Left ventricle myocardium inferior (tissue), 1 donor: ENCODE measurements around the gene CHST13. TPM values are rescaled to one million over a fixed set of nuclear protein-coding genes. Genes with fewer than 3 reads are reported as not detected.
"Not testable (repeated sequence)": the region's sequence is repeated elsewhere in the genome, so short reads cannot be mapped to it uniquely, and the experiment has no call there.

Source experiments
- DNase-seq: peaks from one replicate; pipeline ENCODE4 v3.0.0-alpha.2; 2020
- H3K27ac ChIP-seq: fragments of 200-600 bp; replicated peaks from 2 replicates; pipeline ENCODE4 v1.8.0; 2021
- H3K27me3 ChIP-seq: fragments of 200-600 bp; 2 replicates; pipeline ENCODE4 v1.8.0; 2021; ENCODE audit warnings: low read depth
- H3K36me3 ChIP-seq: fragments of 200-600 bp; 2 replicates; pipeline ENCODE4 v1.8.0; 2021
- H3K4me1 ChIP-seq: fragments of 200-600 bp; 2 replicates; pipeline ENCODE4 v1.8.0; 2021
- H3K4me3 ChIP-seq: fragments of 200-600 bp; 2 replicates; pipeline ENCODE4 v1.8.0; 2021; ENCODE audit warnings: mild to moderate bottlenecking, moderate library complexity
- H3K9me3 ChIP-seq: fragments of 200-600 bp; replicated peaks from 2 replicates; pipeline ENCODE4 v1.8.0; 2021
- intact Hi-C: fragments of 100-400 bp; cut with micrococcal nuclease; formaldehyde crosslinking; loops from one replicate; pipeline ENCODE4 v1.11.0; 2022
- total RNA-seq: library from RNA; stranded (reverse); fragmentation: NEBNext Ultra II Directional; extraction: Animal tissue kit (Norgen Biotek cat#: 25700); gene quantifications from one replicate; pipeline ENCODE4 v1.2.1, GENCODE V29; 2021
- TF ChIP-seq, protein P1 (sequence below): fragments of 200-600 bp; IDR thresholded peaks from 2 replicates; pipeline ENCODE4 v1.8.0; 2021; ENCODE audit warnings: antibody characterized with exemption, mild to moderate bottlenecking, borderline replicate concordance
- donor health status: DM: no; HTN: yes; CAD: no; lungs with severe emphysema.

Gene CHST13
- total RNA-seq, 1 donor from 2014 or later, result 0.11 TPM

DNA sequence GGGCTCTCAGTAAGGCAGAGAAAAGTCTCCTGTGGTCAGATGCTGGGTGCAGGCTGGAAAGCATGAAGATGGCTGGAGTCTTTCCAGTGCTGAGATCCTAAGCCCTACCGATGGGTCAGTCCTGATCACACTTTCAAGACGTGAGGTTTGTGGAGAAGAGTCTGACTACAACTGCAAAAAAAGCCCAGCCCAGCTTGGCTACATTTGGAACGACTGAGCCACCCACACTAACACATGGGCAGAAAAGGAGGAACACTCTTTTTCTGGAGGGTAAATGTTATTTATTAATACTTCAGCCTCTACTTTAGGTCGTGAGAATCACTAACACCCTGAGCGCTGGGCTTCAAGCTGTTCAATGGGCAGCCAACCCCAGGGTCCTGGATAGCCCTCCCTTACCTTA, 56.8 kb downstream of the CHST13 start:
- Histone ChIP-seq H3K27me3 (no peaks in the 10 kb centered on the region), H3K9me3 (peaks cover 9% of the 10 kb centered on the region), H3K27ac (no peak overlapping the region), H3K4me3 (no peak overlapping the region), H3K4me1 (no peaks in the 10 kb centered on the region), H3K36me3 (no peaks in the 10 kb centered on the region)
- DNase-seq, result no peak
- intact Hi-C loops, result no loop called here
- TF ChIP-seq, protein P1, sequence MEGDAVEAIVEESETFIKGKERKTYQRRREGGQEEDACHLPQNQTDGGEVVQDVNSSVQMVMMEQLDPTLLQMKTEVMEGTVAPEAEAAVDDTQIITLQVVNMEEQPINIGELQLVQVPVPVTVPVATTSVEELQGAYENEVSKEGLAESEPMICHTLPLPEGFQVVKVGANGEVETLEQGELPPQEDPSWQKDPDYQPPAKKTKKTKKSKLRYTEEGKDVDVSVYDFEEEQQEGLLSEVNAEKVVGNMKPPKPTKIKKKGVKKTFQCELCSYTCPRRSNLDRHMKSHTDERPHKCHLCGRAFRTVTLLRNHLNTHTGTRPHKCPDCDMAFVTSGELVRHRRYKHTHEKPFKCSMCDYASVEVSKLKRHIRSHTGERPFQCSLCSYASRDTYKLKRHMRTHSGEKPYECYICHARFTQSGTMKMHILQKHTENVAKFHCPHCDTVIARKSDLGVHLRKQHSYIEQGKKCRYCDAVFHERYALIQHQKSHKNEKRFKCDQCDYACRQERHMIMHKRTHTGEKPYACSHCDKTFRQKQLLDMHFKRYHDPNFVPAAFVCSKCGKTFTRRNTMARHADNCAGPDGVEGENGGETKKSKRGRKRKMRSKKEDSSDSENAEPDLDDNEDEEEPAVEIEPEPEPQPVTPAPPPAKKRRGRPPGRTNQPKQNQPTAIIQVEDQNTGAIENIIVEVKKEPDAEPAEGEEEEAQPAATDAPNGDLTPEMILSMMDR, result no peak

DNA sequence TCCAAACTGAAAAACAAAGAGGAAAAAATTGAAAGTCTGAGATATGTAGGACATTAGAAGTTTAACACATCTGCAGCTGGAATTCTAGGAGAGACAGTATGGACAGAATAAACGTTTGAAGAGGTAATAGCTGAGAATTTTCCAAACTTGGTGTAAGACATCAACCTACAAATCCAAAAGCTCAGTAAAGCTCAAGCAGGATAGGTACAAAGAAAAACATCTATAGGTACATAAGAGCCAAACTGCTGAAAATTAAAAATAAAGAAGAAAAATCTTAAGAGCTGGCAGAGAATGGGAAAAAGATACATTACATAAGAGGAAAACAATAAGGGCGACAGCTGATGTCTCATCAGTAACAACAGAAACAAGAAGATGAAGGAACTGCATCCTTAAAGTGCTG, 57.6 kb downstream of the CHST13 start:
- peaks cover 14% of the 10 kb centered on the region for H3K9me3 ChIP-seq
- no peak overlapping the region for H3K4me3 ChIP-seq
- no peak overlapping the region for H3K27ac ChIP-seq
- TF ChIP-seq, protein P1, result no peak
- H3K4me1 ChIP-seq, result no peaks in the 10 kb centered on the region
- no peaks in the 10 kb centered on the region for H3K36me3 ChIP-seq
- no peak for DNase-seq
- no peaks in the 10 kb centered on the region for H3K27me3 ChIP-seq
- intact Hi-C loops, result no loop called here

DNA sequence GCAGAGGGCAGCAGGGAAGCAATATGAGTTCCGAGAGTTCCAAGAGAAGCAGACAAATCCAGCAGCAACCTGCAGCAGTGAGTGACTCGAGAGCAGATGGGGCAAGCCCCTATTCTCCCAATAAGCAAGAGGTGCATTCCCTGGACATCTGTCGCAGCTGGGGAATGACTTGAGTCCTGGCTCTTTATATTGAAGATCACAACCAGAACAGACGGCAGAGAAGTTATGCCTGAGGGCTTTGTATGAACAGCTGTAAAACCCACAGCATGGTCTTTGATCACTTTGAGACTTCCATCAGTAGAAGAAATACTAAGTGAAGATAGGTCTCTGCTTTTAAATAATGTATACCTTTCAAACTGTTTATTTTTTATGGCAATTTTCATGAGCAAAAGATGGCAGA, 58.4 kb downstream of the CHST13 start:
- no peak for DNase-seq

DNA sequence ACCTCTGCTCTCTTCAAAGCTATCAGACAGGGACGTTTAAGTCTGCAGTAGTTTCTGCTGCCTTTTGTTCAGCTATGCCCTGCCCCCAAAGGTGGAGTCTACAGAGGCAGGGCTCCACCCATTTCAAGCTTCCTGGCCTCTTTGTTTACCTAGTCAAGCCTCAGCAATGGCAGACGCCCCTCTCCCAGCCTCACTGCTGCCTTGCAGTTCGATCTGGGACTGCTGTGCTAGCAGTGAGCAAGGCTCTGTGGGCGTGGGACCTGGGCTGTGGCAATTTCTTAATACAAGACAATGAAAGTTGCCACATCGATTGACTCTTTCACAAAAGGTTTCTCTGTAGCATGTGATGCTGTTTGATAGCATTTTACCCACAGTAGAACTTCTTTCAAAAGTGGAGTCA, 67.6 kb downstream of the CHST13 start:
- H3K4me1 ChIP-seq, DNase-seq, H3K4me3 ChIP-seq, H3K27me3 ChIP-seq, H3K27ac ChIP-seq, intact Hi-C loops, H3K36me3 ChIP-seq: not testable (repeated sequence)
- peaks cover 22% of the 10 kb centered on the region for H3K9me3 ChIP-seq

More for the DNA sequence above, 58.4 kb downstream of the CHST13 start:
- no peaks in the 10 kb centered on the region for H3K36me3 ChIP-seq
- intact Hi-C loops, result no loop called here
- H3K4me3 ChIP-seq, result no peak overlapping the region
- TF ChIP-seq, protein P1, result no peak
- H3K27ac ChIP-seq, result no peak overlapping the region
- no peaks in the 10 kb centered on the region for H3K4me1 ChIP-seq
- H3K27me3 ChIP-seq, result no peaks in the 10 kb centered on the region
- H3K9me3 ChIP-seq, result peaks cover 22% of the 10 kb centered on the region

Other genes starting within 250 kb of the CHST13 start
- 44.6 TPM for gene KLF15, start 166.7 kb upstream of the CHST13 start, total RNA-seq
- gene CFAP100, start 129.2 kb upstream of the CHST13 start, total RNA-seq, result not detected
- gene ZXDC, start 48.3 kb upstream of the CHST13 start, total RNA-seq, result 15.6 TPM
- not detected for gene UROC1, start 6.4 kb upstream of the CHST13 start, total RNA-seq
- not detected for gene C3orf22, start 34.8 kb downstream of the CHST13 start, total RNA-seq
- 4.1 TPM for gene TXNRD3, start 131.0 kb downstream of the CHST13 start, total RNA-seq
- gene CHCHD6, start 180.1 kb downstream of the CHST13 start, total RNA-seq, result 10.1 TPM